Upper lobe of right lung (tissue), 1 donor: ENCODE data around the gene STAG1. TPM values are rescaled to one million over a fixed set of nuclear protein-coding genes. Genes with fewer than 3 reads are reported as not detected.
"Not testable (repeated sequence)": the region's sequence is repeated elsewhere in the genome, so short reads cannot be mapped to it uniquely, and the experiment has no call there.

Source experiments
- ATAC-seq: fragments of 200-7000 bp; cut with Tn5 transposase; one replicate; pipeline ENCODE4 v1.9.1; 2020; ENCODE audit warnings: mild to moderate bottlenecking, moderate library complexity
- DNase-seq: peaks from one replicate; pipeline ENCODE4 v3.0.0-alpha.2; 2020
- H3K27ac ChIP-seq: fragments of 200-600 bp; one replicate; pipeline ENCODE4 v1.8.0; 2022
- H3K27me3 ChIP-seq: fragments of 200-600 bp; one replicate; pipeline ENCODE4 v1.8.0; 2022; ENCODE audit warnings: mild to moderate bottlenecking
- H3K36me3 ChIP-seq: fragments of 200-600 bp; one replicate; pipeline ENCODE4 v1.8.0; 2022
- H3K4me1 ChIP-seq: fragments of 200-600 bp; one replicate; pipeline ENCODE4 v1.8.0; 2022
- H3K4me3 ChIP-seq: fragments of 200-600 bp; one replicate; pipeline ENCODE4 v1.8.0; 2022; ENCODE audit warnings: mild to moderate bottlenecking
- H3K9me3 ChIP-seq: fragments of 200-600 bp; one replicate; pipeline ENCODE4 v1.8.0; 2022
- CTCF ChIP-seq: fragments of 200-600 bp; IDR thresholded peaks from one replicate; pipeline ENCODE4 v1.8.0; 2022; ENCODE audit warnings: antibody characterized with exemption
- intact Hi-C: fragments of 100-400 bp; cut with DNase I; formaldehyde crosslinking; loops from one replicate; pipeline ENCODE4 v1.11.0; 2022
- total RNA-seq: library from RNA; stranded (reverse); fragmentation: NEBNext Ultra II Directional; extraction: Animal tissue kit (Norgen Biotek cat#: 25700); gene quantifications from one replicate; pipeline ENCODE4 v1.2.1, GENCODE V29; 2021
- donor health status: DM: no; HTN: yes; CAD: no; lungs with severe emphysema.

STAG1 gene
- total RNA-seq, 1 donor from 2014 or later: 40.8 TPM

GRCh38 chr3:136476280-136476679, 275.9 kb downstream of the STAG1 start:
- ATAC-seq: no peak
- Histone ChIP-seq H3K36me3 (peaks cover 28% of the 10 kb centered on the region), H3K27ac (no peak overlapping the region), H3K4me1 (no peaks in the 10 kb centered on the region), H3K4me3 (no peak overlapping the region), H3K9me3 (no peaks in the 10 kb centered on the region), H3K27me3 (no peaks in the 10 kb centered on the region)
- intact Hi-C loops: no loop called here
- no peak for TF ChIP-seq CTCF
- no peak for DNase-seq

- H3K36me3 ChIP-seq: peaks cover 28% of the 10 kb centered on the region
- intact Hi-C loops: not testable (repeated sequence)
These were observed 277.3 kb downstream of the STAG1 start for GRCh38 chr3:136474876-136475275.

GRCh38 chr3:136473716-136474326, 278.4 kb downstream of the STAG1 start:
- Histone ChIP-seq H3K4me3 (no peak overlapping the region), H3K27ac (no peak overlapping the region), H3K9me3 (peaks cover 5% of the 10 kb centered on the region), H3K27me3 (no peaks in the 10 kb centered on the region), H3K4me1 (no peaks in the 10 kb centered on the region), H3K36me3 (peaks cover 28% of the 10 kb centered on the region)
- intact Hi-C loops: no loop called here
- ATAC-seq (no peak), DNase-seq (no peak)
- no peak for TF ChIP-seq CTCF

More at GRCh38 chr3:136474876-136475275, 277.3 kb downstream of the STAG1 start:
- ATAC-seq, H3K4me1 ChIP-seq, H3K27me3 ChIP-seq, H3K9me3 ChIP-seq, H3K4me3 ChIP-seq, H3K27ac ChIP-seq, DNase-seq: not testable (repeated sequence)

- H3K36me3 ChIP-seq: peaks cover 11% of the 10 kb centered on the region
- ATAC-seq: no peak
- intact Hi-C loops: no loop called here
These were observed 286.9 kb downstream of the STAG1 start for GRCh38 chr3:136465296-136465695.

GRCh38 chr3:136464502-136464901, 287.7 kb downstream of the STAG1 start:
- ATAC-seq (no peak), DNase-seq (no peak)
- peaks cover 11% of the 10 kb centered on the region for H3K36me3 ChIP-seq
- TF ChIP-seq CTCF: no peak
- intact Hi-C loops: no loop called here
- H3K9me3 ChIP-seq: no peaks in the 10 kb centered on the region
- H3K4me3 ChIP-seq: no peak overlapping the region
- H3K27ac ChIP-seq: no peak overlapping the region
- no peaks in the 10 kb centered on the region for H3K27me3 ChIP-seq
- H3K4me1 ChIP-seq: no peaks in the 10 kb centered on the region

More at GRCh38 chr3:136465296-136465695, 286.9 kb downstream of the STAG1 start:
- TF ChIP-seq CTCF: no peak
- no peaks in the 10 kb centered on the region for H3K4me1 ChIP-seq
- no peaks in the 10 kb centered on the region for H3K27me3 ChIP-seq
- H3K4me3 ChIP-seq: no peak overlapping the region
- peaks cover 5% of the 10 kb centered on the region for H3K9me3 ChIP-seq
- DNase-seq: no peak
- H3K27ac ChIP-seq: no peak overlapping the region

- H3K27me3 ChIP-seq: no peaks in the 10 kb centered on the region
- no peak for TF ChIP-seq CTCF
- intact Hi-C loops: no loop called here
- H3K9me3 ChIP-seq: no peaks in the 10 kb centered on the region
- H3K4me3 ChIP-seq: no peak overlapping the region
- no peaks in the 10 kb centered on the region for H3K4me1 ChIP-seq
- peaks cover 11% of the 10 kb centered on the region for H3K36me3 ChIP-seq
- ATAC-seq (no peak), DNase-seq (no peak)
- no peak overlapping the region for H3K27ac ChIP-seq
These were observed 289.0 kb downstream of the STAG1 start for GRCh38 chr3:136463170-136463569.
